ENCODE results near the gene GARIN1A. TPM values are rescaled to one million over a fixed set of nuclear protein-coding genes. Genes with fewer than 3 reads are reported as not detected.
"Not testable (repeated sequence)": the region's sequence is repeated elsewhere in the genome, so short reads cannot be mapped to it uniquely, and the experiment has no call there.

GARIN1A gene
- total RNA-seq, 1 donor from 2014 or later: 1.5 TPM

DNA sequence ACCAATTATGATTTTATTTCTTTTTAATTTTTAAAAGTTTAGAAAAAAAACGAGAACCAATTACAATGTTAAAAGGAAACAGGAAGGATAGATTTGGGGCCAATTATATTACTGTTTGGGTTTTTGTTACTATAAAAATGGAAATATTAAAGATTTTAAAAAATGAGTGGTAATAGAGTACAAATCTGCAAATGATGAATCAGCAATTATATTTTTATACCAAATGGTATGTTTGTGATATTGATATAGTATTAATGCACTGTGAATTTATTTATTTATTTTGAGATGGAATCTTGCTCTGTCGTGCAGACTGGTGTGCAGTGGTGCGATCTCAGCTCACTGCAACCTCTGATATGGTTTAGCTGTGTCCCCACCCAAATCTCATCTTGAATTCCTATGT is 11.5 kb upstream of the GARIN1A start:
- no peaks in the 10 kb centered on the region for H3K4me1 ChIP-seq
- H3K36me3 ChIP-seq: no peaks in the 10 kb centered on the region
- TF ChIP-seq, protein P1, sequence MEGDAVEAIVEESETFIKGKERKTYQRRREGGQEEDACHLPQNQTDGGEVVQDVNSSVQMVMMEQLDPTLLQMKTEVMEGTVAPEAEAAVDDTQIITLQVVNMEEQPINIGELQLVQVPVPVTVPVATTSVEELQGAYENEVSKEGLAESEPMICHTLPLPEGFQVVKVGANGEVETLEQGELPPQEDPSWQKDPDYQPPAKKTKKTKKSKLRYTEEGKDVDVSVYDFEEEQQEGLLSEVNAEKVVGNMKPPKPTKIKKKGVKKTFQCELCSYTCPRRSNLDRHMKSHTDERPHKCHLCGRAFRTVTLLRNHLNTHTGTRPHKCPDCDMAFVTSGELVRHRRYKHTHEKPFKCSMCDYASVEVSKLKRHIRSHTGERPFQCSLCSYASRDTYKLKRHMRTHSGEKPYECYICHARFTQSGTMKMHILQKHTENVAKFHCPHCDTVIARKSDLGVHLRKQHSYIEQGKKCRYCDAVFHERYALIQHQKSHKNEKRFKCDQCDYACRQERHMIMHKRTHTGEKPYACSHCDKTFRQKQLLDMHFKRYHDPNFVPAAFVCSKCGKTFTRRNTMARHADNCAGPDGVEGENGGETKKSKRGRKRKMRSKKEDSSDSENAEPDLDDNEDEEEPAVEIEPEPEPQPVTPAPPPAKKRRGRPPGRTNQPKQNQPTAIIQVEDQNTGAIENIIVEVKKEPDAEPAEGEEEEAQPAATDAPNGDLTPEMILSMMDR (IDR thresholded peaks at IDR 0.05): no peak
- TF ChIP-seq POLR2A (IDR thresholded peaks at IDR 0.05) (no peak), POLR2AphosphoS5 (IDR thresholded peaks at IDR 0.05; ENCODE audit: insufficient read depth in 1 of 2, low read depth in 1 of 2) (no peak)
- no peak overlapping the region for H3K4me3 ChIP-seq
- no peak overlapping the region for H3K27ac ChIP-seq
- no peaks in the 10 kb centered on the region for H3K27me3 ChIP-seq
- no peaks in the 10 kb centered on the region for H3K9me3 ChIP-seq
- DNase-seq (ENCODE audit: extremely low spot score in 2 of 2): no peak
- intact Hi-C loops (cut with DNase I): no loop called here

DNA sequence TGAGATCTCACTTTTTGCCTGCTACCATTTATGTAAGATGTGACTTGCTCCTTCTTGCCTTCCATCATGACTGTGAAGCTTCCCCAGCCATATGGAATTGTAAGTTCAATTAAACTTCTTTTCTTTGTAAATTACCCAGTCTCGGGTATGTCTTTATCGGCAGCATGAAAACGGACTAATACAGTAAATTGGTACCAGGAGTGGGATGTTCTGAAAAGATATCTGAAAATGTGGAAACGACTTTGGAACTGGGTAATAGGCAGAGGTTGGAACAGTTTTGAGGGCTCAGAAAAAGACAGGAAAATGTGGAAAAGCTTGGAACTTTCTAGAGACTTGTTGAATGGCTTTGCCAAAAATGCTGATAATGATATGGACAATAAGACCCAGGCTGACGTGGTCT is 10.6 kb upstream of the GARIN1A start:
- H3K36me3 ChIP-seq: no peaks in the 10 kb centered on the region
- no peak for TF ChIP-seq POLR2A (IDR thresholded peaks at IDR 0.05)
- TF ChIP-seq, protein P1 (IDR thresholded peaks at IDR 0.05): no peak
- no peak for TF ChIP-seq POLR2AphosphoS5 (IDR thresholded peaks at IDR 0.05; ENCODE audit: insufficient read depth in 1 of 2, low read depth in 1 of 2)
- no peak overlapping the region for H3K4me3 ChIP-seq
- H3K4me1 ChIP-seq: no peaks in the 10 kb centered on the region
- DNase-seq (ENCODE audit: extremely low spot score in 2 of 2): no peak
- no peak overlapping the region for H3K27ac ChIP-seq
- no peaks in the 10 kb centered on the region for H3K27me3 ChIP-seq
- no peaks in the 10 kb centered on the region for H3K9me3 ChIP-seq
- intact Hi-C loops (cut with DNase I): no loop called here

DNA sequence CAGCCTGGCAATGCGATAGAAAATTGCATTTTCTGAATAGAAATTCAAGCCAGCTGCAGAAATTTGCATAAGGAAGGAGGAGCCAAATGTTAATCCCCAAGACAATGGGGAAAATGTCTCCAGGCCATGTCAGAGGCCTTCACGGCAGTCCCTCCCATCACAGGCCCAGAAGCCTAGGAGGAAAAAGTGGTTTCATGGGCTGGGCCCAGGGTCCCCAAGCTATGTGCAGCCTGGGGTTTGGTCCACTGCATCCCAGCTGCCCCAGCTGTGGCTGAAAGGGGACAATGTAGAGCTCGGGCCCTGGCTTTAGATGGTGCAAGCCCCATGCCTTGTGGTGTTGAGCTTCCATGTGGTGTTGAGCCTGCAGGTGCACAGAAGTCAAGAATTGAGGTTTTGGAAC is 10.0 kb upstream of the GARIN1A start:
- H3K9me3 ChIP-seq: no peaks in the 10 kb centered on the region
- H3K27ac ChIP-seq: no peak overlapping the region
- no peak for DNase-seq (ENCODE audit: extremely low spot score in 2 of 2)
- H3K4me3 ChIP-seq: no peak overlapping the region
- H3K36me3 ChIP-seq: no peaks in the 10 kb centered on the region
- H3K27me3 ChIP-seq: no peaks in the 10 kb centered on the region
- intact Hi-C loops (cut with DNase I): no loop called here
- TF ChIP-seq, protein P1 (IDR thresholded peaks at IDR 0.05): no peak
- TF ChIP-seq POLR2A (IDR thresholded peaks at IDR 0.05) (no peak), POLR2AphosphoS5 (IDR thresholded peaks at IDR 0.05; ENCODE audit: insufficient read depth in 1 of 2, low read depth in 1 of 2) (no peak)
- H3K4me1 ChIP-seq: no peaks in the 10 kb centered on the region

DNA sequence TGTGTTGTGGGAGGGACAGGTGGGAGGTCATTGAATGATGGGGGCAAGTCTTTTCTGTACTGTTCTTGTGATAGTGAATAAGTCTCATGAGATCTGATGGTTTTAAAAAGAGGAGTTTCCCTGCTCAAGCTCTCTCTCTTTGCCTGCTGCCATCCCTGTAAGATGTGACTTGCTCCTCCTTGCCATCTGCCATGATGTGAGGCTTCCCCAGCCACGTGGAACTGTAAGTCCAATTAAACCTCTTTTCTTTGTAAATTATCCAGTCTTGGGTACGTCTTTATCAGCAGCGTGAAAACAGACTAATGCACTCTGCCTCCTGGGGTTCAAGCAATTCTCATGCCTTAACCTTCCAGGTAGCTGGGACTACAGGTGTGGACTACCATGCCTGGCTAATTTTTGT is 8.9 kb upstream of the GARIN1A start:
- intact Hi-C loops (cut with DNase I); DNase-seq (ENCODE audit: extremely low spot score in 2 of 2); H3K4me1 ChIP-seq; H3K27me3 ChIP-seq; H3K27ac ChIP-seq; H3K4me3 ChIP-seq; H3K36me3 ChIP-seq; H3K9me3 ChIP-seq: not testable (repeated sequence)

DNA sequence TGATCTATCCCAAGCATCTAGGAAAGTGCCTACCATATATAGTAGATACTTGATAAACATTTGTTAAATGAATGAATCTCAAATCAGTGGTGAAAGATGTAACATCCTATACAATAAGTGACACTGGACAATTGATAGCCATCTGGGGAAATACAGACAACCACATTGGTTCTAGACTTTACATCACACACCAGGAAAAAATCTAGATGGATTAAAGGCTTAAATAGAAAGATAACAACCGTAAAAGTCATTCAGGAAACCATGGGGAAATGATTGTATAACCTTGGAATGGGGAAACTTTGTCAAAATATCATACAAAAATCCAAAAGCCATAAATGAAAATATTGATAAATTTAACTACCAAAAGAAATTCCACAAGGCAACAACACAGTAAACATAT is 7.0 kb upstream of the GARIN1A start:
- TF ChIP-seq, protein P1 (IDR thresholded peaks at IDR 0.05): no peak
- no peak for TF ChIP-seq POLR2AphosphoS5 (IDR thresholded peaks at IDR 0.05; ENCODE audit: insufficient read depth in 1 of 2, low read depth in 1 of 2)
- TF ChIP-seq POLR2A (IDR thresholded peaks at IDR 0.05): no peak
- no peaks in the 10 kb centered on the region for H3K9me3 ChIP-seq
- H3K36me3 ChIP-seq: no peaks in the 10 kb centered on the region
- H3K4me1 ChIP-seq: no peaks in the 10 kb centered on the region
- intact Hi-C loops (cut with DNase I): no loop called here
- H3K4me3 ChIP-seq: no peak overlapping the region
- no peaks in the 10 kb centered on the region for H3K27me3 ChIP-seq
- H3K27ac ChIP-seq: no peak overlapping the region
- DNase-seq (ENCODE audit: extremely low spot score in 2 of 2): no peak

DNA sequence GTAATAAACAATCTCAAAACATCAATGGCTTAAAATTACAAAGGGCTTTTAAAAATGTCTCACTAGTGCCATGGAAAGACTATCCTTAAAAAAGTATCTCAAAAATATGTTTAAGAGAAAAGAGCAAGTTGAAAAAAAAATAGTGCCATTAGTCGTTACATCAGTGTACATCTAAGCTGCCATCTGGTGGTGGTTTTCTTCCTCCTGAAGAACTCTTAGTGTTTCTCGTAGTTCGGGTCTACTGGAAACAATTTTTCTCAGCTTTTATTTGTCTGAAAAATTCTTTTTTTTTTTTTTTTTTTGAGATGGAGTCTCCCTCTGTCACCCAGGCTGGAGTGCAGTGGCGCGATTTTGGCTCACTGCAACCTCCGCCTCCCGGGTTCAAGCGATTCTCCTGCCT is 5.9 kb upstream of the GARIN1A start:
- no peaks in the 10 kb centered on the region for H3K4me1 ChIP-seq

More for the DNA sequence above, 5.9 kb upstream of the GARIN1A start:
- Histone ChIP-seq H3K27ac (no peak overlapping the region), H3K4me3 (no peak overlapping the region), H3K27me3 (no peaks in the 10 kb centered on the region), H3K36me3 (no peaks in the 10 kb centered on the region), H3K9me3 (no peaks in the 10 kb centered on the region)
- DNase-seq (ENCODE audit: extremely low spot score in 2 of 2): no peak
- TF ChIP-seq POLR2A (IDR thresholded peaks at IDR 0.05) (no peak), POLR2AphosphoS5 (IDR thresholded peaks at IDR 0.05; ENCODE audit: insufficient read depth in 1 of 2, low read depth in 1 of 2) (no peak)
- TF ChIP-seq, protein P1 (IDR thresholded peaks at IDR 0.05): no peak
- intact Hi-C loops (cut with DNase I): no loop called here

Data from vagina (tissue), 2 donors.